Osteoblast (primary cell): ENCODE data around the gene KCNQ5. TPM values are rescaled to one million over a fixed set of nuclear protein-coding genes. Genes with fewer than 3 reads are reported as not detected.

ENCODE experiments used
- DNase-seq: peaks from one replicate; pipeline ENCODE4 v3.0.0; 2011; ENCODE audit warnings: low spot score, mixed read lengths; ENCODE audit not compliant: insufficient read length; ENCODE audit errors: missing footprints
- H2AFZ ChIP-seq: 2 replicates; pipeline ENCODE4 v1.6.0; 2011; ENCODE audit warnings: mild to moderate bottlenecking, low read length
- H3K27ac ChIP-seq: 2 replicates; pipeline ENCODE4 v1.5.1; 2011; ENCODE audit warnings: mild to moderate bottlenecking, low read depth, low read length, moderate library complexity
- H3K27me3 ChIP-seq: 2 replicates; pipeline ENCODE4 v1.6.0; 2012; ENCODE audit warnings: mild to moderate bottlenecking, control low read depth, inconsistent platforms, low read length, moderate library complexity; ENCODE audit not compliant: insufficient read depth
- H3K36me3 ChIP-seq: 2 replicates; pipeline ENCODE4 v1.5.1; 2011; ENCODE audit warnings: mild to moderate bottlenecking, low read length, control low read depth, moderate library complexity; ENCODE audit not compliant: insufficient read depth
- H3K4me1 ChIP-seq: 2 replicates; pipeline ENCODE4 v1.5.1; 2011; ENCODE audit warnings: mild to moderate bottlenecking, low read length, control low read depth, moderate library complexity; ENCODE audit not compliant: insufficient read depth
- H3K4me2 ChIP-seq: 2 replicates; pipeline ENCODE4 v1.6.0; 2011; ENCODE audit warnings: mild to moderate bottlenecking, low read length; ENCODE audit not compliant: insufficient read depth
- H3K4me3 ChIP-seq: fragments of 200-600 bp; sonication (generic); 3 replicates; pipeline ENCODE4 v1.5.1; 2012; ENCODE audit warnings: mild to moderate bottlenecking, low read length, inconsistent platforms; ENCODE audit not compliant: insufficient read depth
- H3K79me2 ChIP-seq: 2 replicates; pipeline ENCODE4 v1.6.0; 2012; ENCODE audit warnings: mild to moderate bottlenecking, low read length, control low read depth, inconsistent platforms; ENCODE audit not compliant: insufficient read depth
- H3K9me3 ChIP-seq: 2 replicates; pipeline ENCODE4 v1.5.1; 2011; ENCODE audit warnings: low read depth, low read length, control low read depth
- H4K20me1 ChIP-seq: 2 replicates; pipeline ENCODE4 v1.6.0; 2012; ENCODE audit warnings: mild to moderate bottlenecking, low read length, control low read depth; ENCODE audit not compliant: insufficient read depth
- total RNA-seq: library from RNA; depleted of rRNA; stranded (reverse); fragments of >200 nt; gene quantifications from 2 replicates; pipeline ENCODE4 v1.2.3, GENCODE V29; 2012
- TF ChIP-seq, protein P1 (sequence below): IDR thresholded peaks from 2 replicates; pipeline ENCODE4 v1.5.1; 2011; ENCODE audit warnings: mild to moderate bottlenecking, low read depth, low read length, moderate library complexity; ENCODE audit errors: extremely low read depth

Gene KCNQ5
- total RNA-seq, 1 donor: 4.0 TPM

GRCh38 chr6:73134588-73134987 lies 512.7 kb downstream of the KCNQ5 start:
- no peaks in the 10 kb centered on the region for H3K9me3 ChIP-seq
- H3K36me3 ChIP-seq: no peaks in the 10 kb centered on the region
- H3K27me3 ChIP-seq: no peaks in the 10 kb centered on the region
- peaks cover 3% of the 10 kb centered on the region for H3K4me1 ChIP-seq
- H3K79me2 ChIP-seq: no peaks in the 10 kb centered on the region
- no peak overlapping the region for H3K4me3 ChIP-seq
- no peak overlapping the region for H2AFZ ChIP-seq
- no peaks in the 10 kb centered on the region for H4K20me1 ChIP-seq
- H3K27ac ChIP-seq: no peak overlapping the region
- H3K4me2 ChIP-seq: no peak overlapping the region
- DNase-seq: no peak
- TF ChIP-seq, protein P1, sequence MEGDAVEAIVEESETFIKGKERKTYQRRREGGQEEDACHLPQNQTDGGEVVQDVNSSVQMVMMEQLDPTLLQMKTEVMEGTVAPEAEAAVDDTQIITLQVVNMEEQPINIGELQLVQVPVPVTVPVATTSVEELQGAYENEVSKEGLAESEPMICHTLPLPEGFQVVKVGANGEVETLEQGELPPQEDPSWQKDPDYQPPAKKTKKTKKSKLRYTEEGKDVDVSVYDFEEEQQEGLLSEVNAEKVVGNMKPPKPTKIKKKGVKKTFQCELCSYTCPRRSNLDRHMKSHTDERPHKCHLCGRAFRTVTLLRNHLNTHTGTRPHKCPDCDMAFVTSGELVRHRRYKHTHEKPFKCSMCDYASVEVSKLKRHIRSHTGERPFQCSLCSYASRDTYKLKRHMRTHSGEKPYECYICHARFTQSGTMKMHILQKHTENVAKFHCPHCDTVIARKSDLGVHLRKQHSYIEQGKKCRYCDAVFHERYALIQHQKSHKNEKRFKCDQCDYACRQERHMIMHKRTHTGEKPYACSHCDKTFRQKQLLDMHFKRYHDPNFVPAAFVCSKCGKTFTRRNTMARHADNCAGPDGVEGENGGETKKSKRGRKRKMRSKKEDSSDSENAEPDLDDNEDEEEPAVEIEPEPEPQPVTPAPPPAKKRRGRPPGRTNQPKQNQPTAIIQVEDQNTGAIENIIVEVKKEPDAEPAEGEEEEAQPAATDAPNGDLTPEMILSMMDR: peak; percentile 23

DNA sequence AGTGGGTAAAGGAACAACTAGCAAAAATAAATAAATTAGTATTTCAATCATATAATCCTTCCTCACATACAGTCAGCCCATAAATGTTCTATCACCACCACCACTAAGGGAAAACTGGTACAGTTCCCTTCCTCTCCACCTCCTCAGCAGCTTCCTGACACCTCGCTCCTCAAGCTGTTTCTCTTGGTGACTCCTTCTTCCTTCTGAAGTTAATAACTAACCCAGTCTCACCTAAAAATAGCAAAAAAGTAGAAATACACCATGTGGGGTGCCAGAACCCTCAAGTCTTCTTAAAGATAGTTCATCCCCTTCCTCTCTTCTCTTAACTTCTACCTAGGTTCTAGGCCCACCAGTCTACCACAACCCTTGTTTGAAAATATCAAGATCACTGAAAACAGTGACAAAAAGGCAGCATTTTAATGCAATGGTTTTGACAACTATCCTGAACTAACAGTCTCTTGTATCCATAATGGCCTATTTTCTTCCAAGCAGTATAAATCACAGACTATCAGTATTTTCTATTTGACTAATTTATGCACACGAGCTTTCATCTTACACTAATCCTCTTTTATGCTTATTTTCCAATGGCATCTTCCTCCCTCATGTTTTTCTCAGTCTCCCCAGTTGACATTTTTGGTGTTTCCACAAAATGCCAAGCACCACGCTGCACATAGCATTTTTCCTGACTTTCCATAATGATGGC lies 518.0 kb downstream of the KCNQ5 start:
- no peaks in the 10 kb centered on the region for H4K20me1 ChIP-seq
- no peak overlapping the region for H3K4me3 ChIP-seq
- no peak overlapping the region for H2AFZ ChIP-seq
- no peaks in the 10 kb centered on the region for H3K79me2 ChIP-seq
- no peak overlapping the region for H3K4me2 ChIP-seq
- no peak for DNase-seq
- H3K27me3 ChIP-seq: no peaks in the 10 kb centered on the region
- TF ChIP-seq, protein P1: no peak
- H3K36me3 ChIP-seq: no peaks in the 10 kb centered on the region
- no peaks in the 10 kb centered on the region for H3K9me3 ChIP-seq
- H3K4me1 ChIP-seq: no peaks in the 10 kb centered on the region
- no peak overlapping the region for H3K27ac ChIP-seq

- Histone ChIP-seq H3K27ac (no peak overlapping the region), H2AFZ (no peak overlapping the region), H4K20me1 (no peaks in the 10 kb centered on the region), H3K4me2 (no peak overlapping the region), H3K4me1 (no peaks in the 10 kb centered on the region), H3K4me3 (no peak overlapping the region), H3K36me3 (no peaks in the 10 kb centered on the region), H3K27me3 (no peaks in the 10 kb centered on the region), H3K9me3 (no peaks in the 10 kb centered on the region), H3K79me2 (no peaks in the 10 kb centered on the region)
- DNase-seq: no peak
- TF ChIP-seq, protein P1: no peak
These were observed 521.7 kb downstream of the KCNQ5 start for GRCh38 chr6:73143551-73143950.

GRCh38 chr6:73144516-73144915 lies 522.7 kb downstream of the KCNQ5 start:
- no peak for DNase-seq
- Histone ChIP-seq H3K27ac (no peak overlapping the region), H3K79me2 (no peaks in the 10 kb centered on the region), H3K27me3 (no peaks in the 10 kb centered on the region), H3K4me2 (no peak overlapping the region), H3K4me3 (no peak overlapping the region), H3K4me1 (no peaks in the 10 kb centered on the region), H3K36me3 (no peaks in the 10 kb centered on the region), H4K20me1 (no peaks in the 10 kb centered on the region), H3K9me3 (no peaks in the 10 kb centered on the region), H2AFZ (no peak overlapping the region)
- TF ChIP-seq, protein P1: no peak
